HepG2 (cell line): ENCODE measurements around the gene ADGRF1. TPM values are rescaled to one million over a fixed set of nuclear protein-coding genes. Genes with fewer than 3 reads are reported as not detected.

Experiments used
- CHD4 ChIP-seq: fragments of 200-600 bp; sonication (generic); IDR thresholded peaks from 2 replicates; pipeline ENCODE4 v1.7.0; 2017; ENCODE audit warnings: mild to moderate bottlenecking, low read length, borderline replicate concordance
- DPF2 ChIP-seq: sonication (generic); formaldehyde crosslinking; IDR thresholded peaks from 2 replicates; pipeline ENCODE4 v1.4.0; 2020; ENCODE audit warnings: mild to moderate bottlenecking, low read depth, missing genetic modification reagents, borderline replicate concordance
- GATAD2A ChIP-seq: IDR thresholded peaks from 2 replicates; pipeline ENCODE4 v1.6.1; 2016
- HOXD1 ChIP-seq: sonication (generic); formaldehyde crosslinking; IDR thresholded peaks from 2 replicates; pipeline ENCODE4 v1.5.0; 2020; ENCODE audit warnings: missing genetic modification reagents
- NFIC ChIP-seq: IDR thresholded peaks from 2 replicates; pipeline ENCODE4 v1.6.1; 2012; ENCODE audit warnings: mild to moderate bottlenecking, low read length, inconsistent platforms
- NR2C2 ChIP-seq: sonication (generic); formaldehyde crosslinking; IDR thresholded peaks from 2 replicates; pipeline ENCODE4 v1.4.0; 2020; ENCODE audit warnings: missing genetic modification reagents, mild to moderate bottlenecking, moderate library complexity, borderline replicate concordance
- RARA ChIP-seq: IDR thresholded peaks from 2 replicates; pipeline ENCODE4 v1.6.1; 2016; ENCODE audit warnings: missing genetic modification reagents, missing compliant biosample characterization
- RXRB ChIP-seq: IDR thresholded peaks from 2 replicates; pipeline ENCODE4 v1.6.1; 2016; ENCODE audit warnings: borderline replicate concordance, missing genetic modification reagents, missing compliant biosample characterization
- SPEN ChIP-seq: sonication (generic); formaldehyde crosslinking; IDR thresholded peaks from 2 replicates; pipeline ENCODE4 v1.5.1; 2020; ENCODE audit warnings: low read depth, mild to moderate bottlenecking, missing genetic modification reagents
- WIZ ChIP-seq: sonication (generic); formaldehyde crosslinking; IDR thresholded peaks from 2 replicates; pipeline ENCODE4 v1.5.1; 2020; ENCODE audit warnings: mild to moderate bottlenecking, missing genetic modification reagents
- ZC3H13 ChIP-seq: sonication (generic); formaldehyde crosslinking; IDR thresholded peaks from 2 replicates; pipeline ENCODE4 v1.8.1; 2023; ENCODE audit warnings: mild to moderate bottlenecking, missing genetic modification reagents, moderate library complexity
- ZMYM3 ChIP-seq: sonication (generic); formaldehyde crosslinking; IDR thresholded peaks from 2 replicates; pipeline ENCODE4 v1.5.1; 2020; ENCODE audit warnings: mild to moderate bottlenecking, missing genetic modification reagents
- ZMYM4 ChIP-seq: sonication (generic); formaldehyde crosslinking; IDR thresholded peaks from 2 replicates; pipeline ENCODE4 v1.8.1; 2023; ENCODE audit warnings: mild to moderate bottlenecking, missing genetic modification reagents
- ZNF556 ChIP-seq: sonication (generic); formaldehyde crosslinking; IDR thresholded peaks from 2 replicates; pipeline ENCODE4 v1.4.0; 2020; ENCODE audit warnings: mild to moderate bottlenecking, missing genetic modification reagents, borderline replicate concordance
- ZNF678 ChIP-seq: sonication (generic); formaldehyde crosslinking; IDR thresholded peaks from 2 replicates; pipeline ENCODE4 v1.4.0; 2020; ENCODE audit warnings: mild to moderate bottlenecking, missing genetic modification reagents
- ZNF883 ChIP-seq: sonication (generic); formaldehyde crosslinking; IDR thresholded peaks from 2 replicates; pipeline ENCODE4 v1.5.1; 2020; ENCODE audit warnings: mild to moderate bottlenecking, missing genetic modification reagents; ENCODE audit errors: not compliant biosample characterization
- ZSCAN21 ChIP-seq: sonication (generic); formaldehyde crosslinking; IDR thresholded peaks from 2 replicates; pipeline ENCODE4 v1.8.0; 2022; ENCODE audit warnings: mild to moderate bottlenecking, missing genetic modification reagents, moderate library complexity, borderline replicate concordance
- polyA plus RNA-seq, 8 experiments: library from polyadenylated mRNA; depleted of rRNA in 3 of 8; stranded (reverse) in 7 of 8; unstranded in 1 of 8; fragments of >200 nt; fragmentation: Illumina TruSeq in 4 of 8; extraction: Trizol in 4 of 8; gene quantifications; 2 replicates each; pipeline versions ENCODE4 v1.2.1 to v1.2.3, GENCODE V29; 2011 to 2016; ENCODE audit warnings: low read depth in 4 of 8, missing spikeins in 1 of 8, mixed read lengths in 1 of 8; ENCODE audit not compliant: insufficient read depth in 1 of 8
- total RNA-seq, 5 experiments: library from RNA; depleted of rRNA; stranded (reverse); fragments of >200 nt; fragmentation: Illumina TruSeq; extraction: Trizol; gene quantifications; 2 replicates each; pipeline ENCODE4 v1.2.3, GENCODE V29; 2016; ENCODE audit warnings: low read depth in 1 of 5
- TF ChIP-seq, protein P1 (sequence below): sonication (generic); formaldehyde crosslinking; IDR thresholded peaks from 2 replicates; pipeline ENCODE4 v1.5.0; 2020; ENCODE audit warnings: mild to moderate bottlenecking, missing genetic modification reagents
- TF ChIP-seq, protein P2 (sequence below): sonication (generic); formaldehyde crosslinking; IDR thresholded peaks from 2 replicates; pipeline ENCODE4 v1.4.0; 2020; ENCODE audit warnings: mild to moderate bottlenecking, missing genetic modification reagents
- TF ChIP-seq, protein P3 (sequence below): sonication (generic); formaldehyde crosslinking; IDR thresholded peaks from 2 replicates; pipeline ENCODE4 v1.4.0; 2020; ENCODE audit warnings: missing genetic modification reagents

ADGRF1 gene
- total and polyA plus RNA-seq, 2 of the 13 experiments (the other 11 are each of a cell fraction or from before 2014, with no cell fraction given): not detected

DNA sequence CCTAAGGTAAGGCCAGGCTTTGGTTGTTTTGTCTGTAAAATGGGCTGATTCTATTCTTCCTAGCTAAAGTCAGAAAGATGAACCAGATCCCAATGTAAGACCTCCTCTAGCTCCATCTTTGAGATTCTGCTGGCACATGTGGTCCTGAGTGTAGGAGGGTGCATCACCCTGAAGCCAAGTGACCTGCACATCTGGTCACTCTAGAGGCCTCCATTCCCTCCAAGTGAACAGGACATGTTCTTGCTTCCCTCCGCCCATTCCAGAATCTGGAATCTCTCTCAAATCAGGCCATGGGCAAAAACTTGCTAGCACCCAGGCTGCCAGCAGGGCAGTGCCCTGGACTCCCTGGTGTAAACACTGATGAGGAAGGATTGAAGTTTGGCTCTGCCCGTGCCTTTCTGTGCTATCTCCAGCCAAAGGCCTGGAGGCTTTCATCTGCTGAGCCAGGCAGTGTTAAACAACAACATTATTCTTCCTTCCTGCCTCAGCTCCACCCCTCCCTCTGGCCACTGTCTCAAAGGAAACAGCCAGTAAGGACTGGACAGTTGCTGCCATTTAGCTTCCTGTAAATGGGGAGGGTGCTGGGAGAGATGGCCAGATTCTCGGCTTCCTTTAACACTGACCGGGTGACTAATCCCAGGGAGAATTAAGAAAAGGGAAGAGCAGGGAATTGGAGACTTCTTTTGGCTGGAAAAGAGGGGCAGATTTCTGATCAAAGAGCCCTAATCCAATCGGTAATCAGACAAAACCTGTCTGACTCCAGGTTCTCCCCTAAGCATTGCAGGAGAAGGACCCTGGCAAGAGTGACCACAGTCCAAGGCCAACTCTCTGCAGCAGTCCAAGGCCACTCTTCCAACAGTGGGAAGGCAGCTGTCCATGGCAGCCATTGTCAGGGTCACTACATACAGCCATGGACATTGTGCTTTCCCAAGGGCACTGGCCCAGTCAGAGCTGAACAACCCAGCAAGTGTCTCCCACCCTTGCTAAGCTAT lies 19.5 kb upstream of the ADGRF1 start (continued):
- TF ChIP-seq RARA (CRISPR knock-in tag) (peak; percentile 56), ZMYM3 (CRISPR knock-in tag) (peak; percentile 72; the same call in 1 of the 2 replicates), GATAD2A (CRISPR knock-in tag) (peak; percentile 78), ZNF556 (CRISPR knock-in tag) (peak; percentile 22; the same call in 1 of the 2 replicates), CHD4 (0 out of 2 replicates have a peak, but pooled peaks have one; percentile 46), HOXD1 (no peak; the same call in 1 of the 2 replicates), ZNF678 (no peak), ZC3H13 (CRISPR knock-in tag) (no peak), NR2C2 (peak; percentile 81), DPF2 (CRISPR knock-in tag) (peak; percentile 76), NFIC (no peak), RXRB (CRISPR knock-in tag) (peak; percentile 62), ZSCAN21 (0 out of 2 replicates have a peak, but pooled peaks have one; percentile 53), WIZ (CRISPR knock-in tag) (peak; percentile 93; the same call in 1 of the 2 replicates), ZMYM4 (CRISPR knock-in tag) (peak; percentile 97), ZNF883 (CRISPR knock-in tag) (peak; percentile 24), SPEN (CRISPR knock-in tag) (peak; percentile 47; the same call in 1 of the 2 replicates)
- TF ChIP-seq, protein P1, sequence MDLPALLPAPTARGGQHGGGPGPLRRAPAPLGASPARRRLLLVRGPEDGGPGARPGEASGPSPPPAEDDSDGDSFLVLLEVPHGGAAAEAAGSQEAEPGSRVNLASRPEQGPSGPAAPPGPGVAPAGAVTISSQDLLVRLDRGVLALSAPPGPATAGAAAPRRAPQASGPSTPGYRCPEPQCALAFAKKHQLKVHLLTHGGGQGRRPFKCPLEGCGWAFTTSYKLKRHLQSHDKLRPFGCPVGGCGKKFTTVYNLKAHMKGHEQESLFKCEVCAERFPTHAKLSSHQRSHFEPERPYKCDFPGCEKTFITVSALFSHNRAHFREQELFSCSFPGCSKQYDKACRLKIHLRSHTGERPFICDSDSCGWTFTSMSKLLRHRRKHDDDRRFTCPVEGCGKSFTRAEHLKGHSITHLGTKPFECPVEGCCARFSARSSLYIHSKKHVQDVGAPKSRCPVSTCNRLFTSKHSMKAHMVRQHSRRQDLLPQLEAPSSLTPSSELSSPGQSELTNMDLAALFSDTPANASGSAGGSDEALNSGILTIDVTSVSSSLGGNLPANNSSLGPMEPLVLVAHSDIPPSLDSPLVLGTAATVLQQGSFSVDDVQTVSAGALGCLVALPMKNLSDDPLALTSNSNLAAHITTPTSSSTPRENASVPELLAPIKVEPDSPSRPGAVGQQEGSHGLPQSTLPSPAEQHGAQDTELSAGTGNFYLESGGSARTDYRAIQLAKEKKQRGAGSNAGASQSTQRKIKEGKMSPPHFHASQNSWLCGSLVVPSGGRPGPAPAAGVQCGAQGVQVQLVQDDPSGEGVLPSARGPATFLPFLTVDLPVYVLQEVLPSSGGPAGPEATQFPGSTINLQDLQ (CRISPR knock-in tag): peak; percentile 36; the same call in 1 of the 2 replicates
- TF ChIP-seq, protein P2, sequence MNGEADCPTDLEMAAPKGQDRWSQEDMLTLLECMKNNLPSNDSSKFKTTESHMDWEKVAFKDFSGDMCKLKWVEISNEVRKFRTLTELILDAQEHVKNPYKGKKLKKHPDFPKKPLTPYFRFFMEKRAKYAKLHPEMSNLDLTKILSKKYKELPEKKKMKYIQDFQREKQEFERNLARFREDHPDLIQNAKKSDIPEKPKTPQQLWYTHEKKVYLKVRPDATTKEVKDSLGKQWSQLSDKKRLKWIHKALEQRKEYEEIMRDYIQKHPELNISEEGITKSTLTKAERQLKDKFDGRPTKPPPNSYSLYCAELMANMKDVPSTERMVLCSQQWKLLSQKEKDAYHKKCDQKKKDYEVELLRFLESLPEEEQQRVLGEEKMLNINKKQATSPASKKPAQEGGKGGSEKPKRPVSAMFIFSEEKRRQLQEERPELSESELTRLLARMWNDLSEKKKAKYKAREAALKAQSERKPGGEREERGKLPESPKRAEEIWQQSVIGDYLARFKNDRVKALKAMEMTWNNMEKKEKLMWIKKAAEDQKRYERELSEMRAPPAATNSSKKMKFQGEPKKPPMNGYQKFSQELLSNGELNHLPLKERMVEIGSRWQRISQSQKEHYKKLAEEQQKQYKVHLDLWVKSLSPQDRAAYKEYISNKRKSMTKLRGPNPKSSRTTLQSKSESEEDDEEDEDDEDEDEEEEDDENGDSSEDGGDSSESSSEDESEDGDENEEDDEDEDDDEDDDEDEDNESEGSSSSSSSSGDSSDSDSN (CRISPR knock-in tag): 0 out of 2 replicates have a peak, but pooled peaks have one; percentile 19
- TF ChIP-seq, protein P3, sequence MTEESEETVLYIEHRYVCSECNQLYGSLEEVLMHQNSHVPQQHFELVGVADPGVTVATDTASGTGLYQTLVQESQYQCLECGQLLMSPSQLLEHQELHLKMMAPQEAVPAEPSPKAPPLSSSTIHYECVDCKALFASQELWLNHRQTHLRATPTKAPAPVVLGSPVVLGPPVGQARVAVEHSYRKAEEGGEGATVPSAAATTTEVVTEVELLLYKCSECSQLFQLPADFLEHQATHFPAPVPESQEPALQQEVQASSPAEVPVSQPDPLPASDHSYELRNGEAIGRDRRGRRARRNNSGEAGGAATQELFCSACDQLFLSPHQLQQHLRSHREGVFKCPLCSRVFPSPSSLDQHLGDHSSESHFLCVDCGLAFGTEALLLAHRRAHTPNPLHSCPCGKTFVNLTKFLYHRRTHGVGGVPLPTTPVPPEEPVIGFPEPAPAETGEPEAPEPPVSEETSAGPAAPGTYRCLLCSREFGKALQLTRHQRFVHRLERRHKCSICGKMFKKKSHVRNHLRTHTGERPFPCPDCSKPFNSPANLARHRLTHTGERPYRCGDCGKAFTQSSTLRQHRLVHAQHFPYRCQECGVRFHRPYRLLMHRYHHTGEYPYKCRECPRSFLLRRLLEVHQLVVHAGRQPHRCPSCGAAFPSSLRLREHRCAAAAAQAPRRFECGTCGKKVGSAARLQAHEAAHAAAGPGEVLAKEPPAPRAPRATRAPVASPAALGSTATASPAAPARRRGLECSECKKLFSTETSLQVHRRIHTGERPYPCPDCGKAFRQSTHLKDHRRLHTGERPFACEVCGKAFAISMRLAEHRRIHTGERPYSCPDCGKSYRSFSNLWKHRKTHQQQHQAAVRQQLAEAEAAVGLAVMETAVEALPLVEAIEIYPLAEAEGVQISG (CRISPR knock-in tag): peak; percentile 61; the same call in 1 of the 2 replicates
